H1 (cell line): ENCODE results near the gene PTF1A. TPM values are rescaled to one million over a fixed set of nuclear protein-coding genes. Genes with fewer than 3 reads are reported as not detected.

Experiments
- BACH1 ChIP-seq: IDR thresholded peaks from 2 replicates; pipeline ENCODE4 v1.6.1; 2012; ENCODE audit warnings: low read length, improper control_type of control experiment
- CEBPB ChIP-seq: IDR thresholded peaks from 2 replicates; pipeline ENCODE4 v1.6.1; 2012; ENCODE audit warnings: low read depth, low read length
- CTBP2 ChIP-seq: IDR thresholded peaks from 2 replicates; pipeline ENCODE4 v1.7.0; 2011; ENCODE audit warnings: borderline replicate concordance, mild to moderate bottlenecking, moderate library complexity, mixed read lengths, low read length; ENCODE audit not compliant: insufficient read depth, insufficient read length
- EP300 ChIP-seq, 2 experiments: IDR thresholded peaks; 1 replicate in 1 of 2; 2 replicates in 1 of 2; pipeline ENCODE4 v1.6.1; 2011 to 2012; ENCODE audit warnings: low read depth in 2 of 2, low read length in 2 of 2, mild to moderate bottlenecking in 2 of 2, borderline replicate concordance in 1 of 2, inconsistent platforms in 1 of 2, moderate library complexity in 1 of 2
- FOSL1 ChIP-seq: IDR thresholded peaks from 2 replicates; pipeline ENCODE4 v1.6.1; 2011; ENCODE audit warnings: mild to moderate bottlenecking, low read depth, low read length, moderate library complexity; ENCODE audit not compliant: insufficient read depth
- GTF2F1 ChIP-seq: IDR thresholded peaks from 2 replicates; pipeline ENCODE4 v1.6.1; 2012; ENCODE audit warnings: low read depth, low read length, improper control_type of control experiment, borderline replicate concordance
- KDM5A ChIP-seq: fragments of 200-600 bp; IDR thresholded peaks from 2 replicates; pipeline ENCODE4 v1.7.1; 2012; ENCODE audit warnings: mild to moderate bottlenecking, low read length, inconsistent platforms, mixed read lengths
- MAX ChIP-seq: IDR thresholded peaks from 2 replicates; pipeline ENCODE4 v1.6.1; 2012; ENCODE audit warnings: inconsistent platforms
- NANOG ChIP-seq: IDR thresholded peaks from 2 replicates; pipeline ENCODE4 v1.6.1; 2011; ENCODE audit warnings: low read length, low read depth, mild to moderate bottlenecking, inconsistent platforms; ENCODE audit not compliant: insufficient read depth, poor library complexity, severe bottlenecking
- POU5F1 ChIP-seq: IDR thresholded peaks from 2 replicates; pipeline ENCODE4 v1.6.1; 2011; ENCODE audit warnings: low read depth, mild to moderate bottlenecking, low read length, moderate library complexity
- RXRA ChIP-seq: IDR thresholded peaks from 2 replicates; pipeline ENCODE4 v1.6.1; 2011; ENCODE audit warnings: low read depth, mild to moderate bottlenecking, low read length, moderate library complexity; ENCODE audit not compliant: insufficient read depth
- TAF1 ChIP-seq: IDR thresholded peaks from 2 replicates; pipeline ENCODE4 v1.6.1; 2011; ENCODE audit warnings: mild to moderate bottlenecking, low read depth, low read length
- TAF7 ChIP-seq: optimal IDR thresholded peaks from 2 replicates; pipeline ENCODE3; 2011; ENCODE audit warnings: low read depth, mild to moderate bottlenecking, inconsistent platforms, low read length, moderate library complexity, borderline replicate concordance
- TCF12 ChIP-seq: IDR thresholded peaks from 2 replicates; pipeline ENCODE4 v1.6.1; 2011; ENCODE audit warnings: low read depth, mild to moderate bottlenecking, low read length
- polyA plus RNA-seq, 7 experiments: library from polyadenylated mRNA; depleted of rRNA in 3 of 7; stranded (reverse) in 5 of 7; unstranded in 2 of 7; fragments of >200 nt in 5 of 7; fragments of 200-250 nt in 2 of 7; gene quantifications; 1 replicate in 5 of 7; 2 replicates in 1 of 7; 4 replicates in 1 of 7; pipeline versions ENCODE4 v1.2.1 to v1.2.3, GENCODE V29; 2011 to 2013; ENCODE audit warnings: missing spikeins in 2 of 7, mixed read lengths in 2 of 7
- total RNA-seq: library from RNA; stranded (reverse); fragmentation: NEBNext Ultra II Directional; extraction: Animal tissue kit (Norgen Biotek cat#: 25700); gene quantifications from 2 replicates; pipeline ENCODE4 v1.2.1, GENCODE V29; 2021

PTF1A gene
- total and polyA plus RNA-seq, 2 of the 8 experiments (the other 6 are each of a cell fraction or from before 2014, with no cell fraction given) = not detected

GRCh38 chr10:23198940-23199767 lies 7.0 kb downstream of the PTF1A start (continued):
- no peak for TF ChIP-seq EP300 (IDR thresholded peaks at IDR 0.05; ENCODE audit: borderline replicate concordance in 1 of 2, low read depth in 2 of 2, low read length in 2 of 2)
- TF ChIP-seq NANOG = no peak
- TF ChIP-seq KDM5A = no peak
- no peak for TF ChIP-seq GTF2F1
- no peak for TF ChIP-seq RXRA
- TF ChIP-seq FOSL1 = no peak
- no peak for TF ChIP-seq CEBPB
- no peak for TF ChIP-seq MAX
- no peak for TF ChIP-seq TCF12
- TF ChIP-seq BACH1 = no peak
- no peak for TF ChIP-seq TAF7
- TF ChIP-seq POU5F1 = no peak
- no peak for TF ChIP-seq TAF1
- TF ChIP-seq CTBP2 = peak; percentile 29
- TF ChIP-seq, all 59 proteins: peak for 10
